ENCODE data around the gene PITX1.
"Not testable (repeated sequence)": the region's sequence is repeated elsewhere in the genome, so short reads cannot be mapped to it uniquely, and the experiment has no call there.

Gene PITX1

GRCh38 chr5:135009736-135010501 lies 24.1 kb downstream of the PITX1 start:
- DNase-seq (ENCODE audit: insufficient read length, low spot score) (no peak), FAIRE-seq (no peak)
- no peak for TF ChIP-seq POLR2A (IDR thresholded peaks at IDR 0.05; ENCODE audit: low read depth, low read length)

DNA sequence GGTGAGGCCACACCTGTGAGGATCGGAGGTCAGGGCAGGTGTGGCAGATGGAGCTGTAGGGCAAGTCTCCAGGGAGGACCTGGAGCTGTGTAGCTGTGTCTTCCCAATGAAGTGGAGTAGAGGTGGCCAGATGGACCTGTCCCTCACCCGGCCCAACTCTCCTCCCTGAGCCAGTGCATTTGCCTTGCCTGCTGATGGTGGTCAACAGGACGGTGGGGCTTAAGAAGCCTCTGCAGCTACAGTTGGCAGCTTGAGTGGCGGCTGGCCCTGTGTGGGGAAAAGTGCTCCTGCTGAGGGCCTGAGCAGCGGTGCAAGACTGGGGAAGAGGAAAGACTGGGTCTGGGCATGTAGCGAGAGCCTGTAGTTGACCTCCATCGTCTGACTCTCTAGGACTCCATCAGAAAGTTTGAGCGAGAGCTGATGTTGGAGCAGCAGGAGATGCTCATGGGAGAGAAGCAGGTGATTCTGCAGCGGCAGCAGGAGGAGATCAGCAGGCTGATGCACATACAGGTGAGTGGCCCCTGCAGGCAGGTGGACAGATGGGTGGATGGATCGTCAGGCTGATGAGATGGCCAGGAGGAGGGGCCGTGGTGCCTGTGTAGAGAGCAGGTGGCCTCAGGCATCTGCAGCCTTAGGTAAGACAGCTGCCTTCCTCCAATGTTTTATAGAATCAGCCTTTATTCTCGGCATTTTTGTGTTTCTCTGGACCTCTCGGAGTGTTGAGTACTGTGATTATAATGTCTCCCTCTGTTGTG lies 24.9 kb downstream of the PITX1 start:
- FAIRE-seq: no peak
- DNase-seq (ENCODE audit: insufficient read length, low spot score): no peak
- no peak for TF ChIP-seq POLR2A (IDR thresholded peaks at IDR 0.05; ENCODE audit: low read depth, low read length)

- FAIRE-seq (no peak), DNase-seq (ENCODE audit: insufficient read length, low spot score) (no peak)
- no peak for TF ChIP-seq POLR2A (IDR thresholded peaks at IDR 0.05; ENCODE audit: low read depth, low read length)
Observed at GRCh38 chr5:135008556-135008955, 25.5 kb downstream of the PITX1 start.

GRCh38 chr5:135007749-135008363 lies 26.2 kb downstream of the PITX1 start:
- no peak for DNase-seq (ENCODE audit: insufficient read length, low spot score)
- FAIRE-seq: no peak
- no peak for TF ChIP-seq POLR2A (IDR thresholded peaks at IDR 0.05; ENCODE audit: low read depth, low read length)

DNA sequence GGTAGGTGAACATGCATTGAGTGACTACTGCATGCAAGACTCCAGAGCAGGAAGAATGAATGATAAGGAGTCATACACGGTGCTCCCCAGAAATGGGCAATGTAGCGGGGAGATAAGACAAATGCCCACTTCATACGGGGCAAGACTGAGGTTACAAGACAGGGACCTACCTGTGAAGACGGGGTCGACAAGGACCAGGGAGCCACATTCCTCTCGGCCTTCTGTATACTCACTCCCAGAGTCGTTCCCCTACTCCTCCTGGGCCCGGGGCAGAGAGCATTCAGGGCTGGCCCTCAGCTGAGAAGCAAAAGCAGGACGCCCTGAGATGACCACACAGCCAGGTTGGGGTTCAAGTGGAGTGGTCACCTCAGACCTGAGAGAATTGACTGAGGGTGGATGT lies 26.7 kb downstream of the PITX1 start:
- FAIRE-seq: no peak
- DNase-seq (ENCODE audit: insufficient read length, low spot score): no peak
- TF ChIP-seq POLR2A (IDR thresholded peaks at IDR 0.05; ENCODE audit: low read depth, low read length): no peak

DNA sequence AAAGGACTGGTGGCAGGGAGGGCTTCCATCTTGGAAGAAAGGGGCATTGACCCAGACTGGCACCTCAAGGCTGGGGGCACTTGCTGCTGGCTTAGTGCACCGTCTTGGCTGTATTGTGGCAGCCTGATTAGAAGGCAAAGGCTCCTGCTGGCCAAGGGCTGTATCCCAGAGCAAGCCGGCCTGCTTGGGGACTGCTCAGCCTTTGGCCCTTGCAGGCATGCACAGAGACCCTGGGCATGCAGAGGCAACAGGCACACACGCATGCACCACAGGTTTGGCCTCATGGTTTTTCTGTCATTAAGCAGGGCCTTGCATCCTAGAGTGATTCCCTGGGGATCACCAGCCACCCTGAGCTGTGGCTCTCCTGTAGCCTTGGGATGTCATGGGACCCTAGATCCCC lies 29.0 kb downstream of the PITX1 start:
- TF ChIP-seq POLR2A (IDR thresholded peaks at IDR 0.05; ENCODE audit: low read depth, low read length): no peak
- no peak for FAIRE-seq
- DNase-seq (ENCODE audit: insufficient read length, low spot score): no peak

- TF ChIP-seq POLR2A (IDR thresholded peaks at IDR 0.05; ENCODE audit: low read depth, low read length): no peak
- FAIRE-seq (no peak), DNase-seq (ENCODE audit: insufficient read length, low spot score) (no peak)
Observed at GRCh38 chr5:135004376-135004775, 29.7 kb downstream of the PITX1 start.

- FAIRE-seq; DNase-seq (ENCODE audit: insufficient read length, low spot score): not testable (repeated sequence)
Observed at GRCh38 chr5:134998068-134998467, 36.0 kb downstream of the PITX1 start.

- DNase-seq (ENCODE audit: insufficient read length, low spot score) (no peak), FAIRE-seq (no peak)
- TF ChIP-seq POLR2A (IDR thresholded peaks at IDR 0.05; ENCODE audit: low read depth, low read length): no peak
Observed at GRCh38 chr5:134997015-134997414, 37.0 kb downstream of the PITX1 start.

GRCh38 chr5:134995850-134996402 lies 38.1 kb downstream of the PITX1 start:
- FAIRE-seq: no peak

DNA sequence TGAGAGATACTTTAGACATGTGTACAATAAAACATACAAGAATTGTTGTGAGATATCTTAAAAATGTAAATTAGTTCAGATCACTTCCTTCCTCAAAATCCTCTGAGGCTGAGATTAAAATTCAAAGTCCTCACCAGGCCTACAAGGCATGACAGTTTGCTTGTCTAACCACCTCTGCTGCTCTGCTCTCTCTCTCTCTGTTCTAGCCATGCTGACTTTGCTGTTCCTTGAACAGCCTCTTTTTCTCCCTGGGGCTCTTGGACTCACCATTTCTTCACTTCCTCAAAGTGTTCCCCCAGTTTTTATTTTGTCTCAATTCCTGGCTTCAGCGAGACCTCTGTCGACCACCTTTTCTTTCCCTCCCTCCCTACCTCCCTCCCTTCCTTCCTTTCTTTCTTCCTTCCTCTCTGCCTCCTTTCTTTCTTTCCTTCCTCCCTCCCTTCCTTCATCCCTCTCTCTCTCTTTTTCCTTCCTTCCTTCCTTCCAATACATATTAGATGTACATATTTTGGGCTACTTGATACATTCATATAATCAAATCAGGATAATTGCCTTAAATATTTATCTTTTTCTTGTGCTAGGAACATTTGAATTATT lies 39.4 kb downstream of the PITX1 start:
- no peak for TF ChIP-seq POLR2A (IDR thresholded peaks at IDR 0.05; ENCODE audit: low read depth, low read length)
- DNase-seq (ENCODE audit: insufficient read length, low spot score): no peak
- no peak for FAIRE-seq

More at GRCh38 chr5:134995850-134996402, 38.1 kb downstream of the PITX1 start:
- DNase-seq (ENCODE audit: insufficient read length, low spot score): no peak
- TF ChIP-seq POLR2A (IDR thresholded peaks at IDR 0.05; ENCODE audit: low read depth, low read length): no peak

- FAIRE-seq: no peak
- no peak for TF ChIP-seq POLR2A (IDR thresholded peaks at IDR 0.05; ENCODE audit: low read depth, low read length)
- no peak for DNase-seq (ENCODE audit: insufficient read length, low spot score)
Observed at GRCh38 chr5:134993161-134993560, 40.9 kb downstream of the PITX1 start.

- DNase-seq (ENCODE audit: insufficient read length, low spot score) (no peak), FAIRE-seq (no peak)
- no peak for TF ChIP-seq POLR2A (IDR thresholded peaks at IDR 0.05; ENCODE audit: low read depth, low read length)
Observed at GRCh38 chr5:134992148-134992547, 41.9 kb downstream of the PITX1 start.

- not testable (repeated sequence) for DNase-seq (ENCODE audit: insufficient read length, low spot score)
- peak; percentile 27 for FAIRE-seq
Observed at GRCh38 chr5:134990183-134990582, 43.8 kb downstream of the PITX1 start.

All from H54 (cell line).